GM18520 (cell line): ENCODE data around the gene CDH4.
"Not testable (repeated sequence)": the region's sequence is repeated elsewhere in the genome, so short reads cannot be mapped to it uniquely, and the experiment has no call there.

Experiments used
- ATAC-seq: cut with Tn5 transposase; IDR thresholded peaks from one replicate; pipeline ENCODE4 v1.9.1; 2021; ENCODE audit not compliant: unreplicated experiment

Gene CDH4

DNA sequence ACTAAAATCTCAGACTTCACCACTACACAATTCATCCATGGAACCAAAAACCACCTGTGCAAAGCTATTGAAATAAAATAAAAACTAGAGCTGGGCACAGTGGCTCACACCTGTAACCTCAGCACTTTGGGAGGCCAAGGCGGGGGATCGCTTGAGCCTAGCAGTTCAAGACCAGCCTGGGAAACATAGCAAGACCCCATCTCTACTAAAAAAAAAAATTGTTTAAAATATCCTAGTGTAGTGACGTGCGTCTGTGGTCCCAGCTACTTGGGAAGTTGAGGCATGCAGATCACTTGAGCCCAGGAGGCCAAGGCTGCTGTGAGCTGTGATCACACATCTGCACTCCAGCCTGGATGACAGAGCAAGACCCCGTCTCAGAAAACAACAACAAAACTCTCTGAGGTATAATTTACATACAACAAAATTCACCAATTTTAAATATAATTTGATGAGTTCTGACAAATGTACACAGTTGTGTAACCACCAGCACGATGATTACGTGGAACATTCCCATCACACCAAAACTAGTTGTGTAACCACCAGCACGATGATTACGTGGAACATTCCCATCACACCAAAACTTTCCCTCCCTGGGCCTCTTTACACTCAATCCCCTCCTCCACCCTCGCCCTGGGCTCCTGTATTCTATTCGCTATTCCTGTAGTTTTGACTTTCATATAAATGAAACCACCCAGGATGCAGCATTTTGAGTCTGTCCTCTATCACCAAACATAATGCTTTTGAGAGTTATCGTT is 706.1 kb downstream of the CDH4 start:
- ATAC-seq, result no peak

DNA sequence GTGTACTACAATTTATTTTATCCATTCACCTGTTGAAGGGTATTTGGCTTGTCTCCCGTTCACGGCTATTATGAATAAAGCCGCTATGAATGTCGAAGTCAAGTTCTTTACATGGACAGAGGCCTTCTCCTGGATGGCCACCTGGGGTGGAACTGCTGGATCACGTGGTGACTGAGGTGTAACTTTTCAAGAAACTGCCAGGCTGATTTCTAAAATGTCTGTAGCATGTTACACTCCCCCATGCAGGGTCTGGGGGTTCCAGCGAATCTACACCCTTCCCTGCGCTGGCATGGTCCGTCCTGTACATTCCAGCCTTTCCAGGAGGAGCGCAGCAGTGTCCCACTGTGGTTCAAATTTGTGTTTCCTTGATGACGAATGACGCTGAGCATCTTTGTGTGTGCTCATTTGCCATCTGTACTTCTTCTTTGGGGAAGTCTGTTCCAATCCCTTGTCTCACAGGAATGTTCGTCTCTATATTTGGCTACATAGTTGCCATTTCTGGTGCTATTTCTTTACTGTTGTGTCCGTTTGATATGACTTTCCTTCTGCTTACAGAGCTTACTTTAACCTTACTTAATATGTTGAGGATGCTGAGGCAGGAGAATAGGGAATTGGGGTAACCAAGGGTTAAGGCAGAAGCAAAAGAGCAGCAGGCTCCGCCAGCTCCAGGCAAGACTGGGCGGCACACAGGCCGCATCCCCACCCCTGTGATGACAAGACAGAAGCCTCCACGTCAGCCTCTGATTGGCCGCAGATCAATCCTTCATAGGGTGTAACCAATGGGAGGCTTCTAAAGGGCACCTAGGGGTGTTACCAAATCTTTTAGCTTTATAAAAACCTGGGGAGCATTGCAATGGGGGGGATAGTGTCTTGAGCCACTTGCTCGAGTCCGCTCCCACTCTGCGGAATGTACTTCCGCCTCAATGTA is 707.0 kb downstream of the CDH4 start:
- ATAC-seq, result no peak

DNA sequence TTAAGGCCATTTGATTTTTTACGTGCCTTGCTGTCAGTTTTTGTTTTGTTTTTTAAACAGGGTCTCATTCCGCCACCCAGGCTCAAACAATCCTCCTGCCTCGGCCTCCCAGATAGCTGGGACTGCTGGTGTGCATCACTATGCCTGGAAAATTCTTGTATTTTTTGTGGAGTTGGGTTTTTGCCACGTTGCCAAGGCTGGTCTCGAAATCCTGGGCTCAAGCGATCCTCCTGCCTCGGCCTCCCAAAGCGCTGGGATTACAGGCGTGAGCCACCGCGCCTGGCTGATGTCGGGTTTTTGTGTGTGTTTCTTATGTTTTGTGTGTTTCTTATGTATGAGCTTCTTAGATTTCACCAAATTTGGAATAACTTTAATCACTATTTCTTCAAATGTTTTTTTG is 708.8 kb downstream of the CDH4 start:
- no peak for ATAC-seq

DNA sequence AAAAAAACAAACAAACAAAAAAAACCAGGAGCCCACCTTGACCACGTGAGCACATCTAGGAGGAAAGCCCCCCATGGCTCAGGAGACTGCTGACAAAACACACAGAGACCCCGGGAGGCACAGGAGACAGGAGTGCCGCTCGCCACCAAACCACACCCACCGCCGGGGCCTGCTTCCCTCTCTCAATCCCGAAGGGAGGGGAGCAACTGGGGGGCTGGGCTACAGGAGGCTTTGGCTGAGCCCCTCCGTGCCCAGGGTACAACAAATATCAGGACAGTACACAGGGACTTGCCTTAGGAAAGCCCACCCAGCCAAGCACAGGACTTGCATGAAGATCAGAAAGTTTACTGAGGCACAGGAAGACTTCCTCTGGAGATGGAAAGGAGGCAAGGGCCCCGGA is 711.1 kb downstream of the CDH4 start:
- ATAC-seq, result no peak

DNA sequence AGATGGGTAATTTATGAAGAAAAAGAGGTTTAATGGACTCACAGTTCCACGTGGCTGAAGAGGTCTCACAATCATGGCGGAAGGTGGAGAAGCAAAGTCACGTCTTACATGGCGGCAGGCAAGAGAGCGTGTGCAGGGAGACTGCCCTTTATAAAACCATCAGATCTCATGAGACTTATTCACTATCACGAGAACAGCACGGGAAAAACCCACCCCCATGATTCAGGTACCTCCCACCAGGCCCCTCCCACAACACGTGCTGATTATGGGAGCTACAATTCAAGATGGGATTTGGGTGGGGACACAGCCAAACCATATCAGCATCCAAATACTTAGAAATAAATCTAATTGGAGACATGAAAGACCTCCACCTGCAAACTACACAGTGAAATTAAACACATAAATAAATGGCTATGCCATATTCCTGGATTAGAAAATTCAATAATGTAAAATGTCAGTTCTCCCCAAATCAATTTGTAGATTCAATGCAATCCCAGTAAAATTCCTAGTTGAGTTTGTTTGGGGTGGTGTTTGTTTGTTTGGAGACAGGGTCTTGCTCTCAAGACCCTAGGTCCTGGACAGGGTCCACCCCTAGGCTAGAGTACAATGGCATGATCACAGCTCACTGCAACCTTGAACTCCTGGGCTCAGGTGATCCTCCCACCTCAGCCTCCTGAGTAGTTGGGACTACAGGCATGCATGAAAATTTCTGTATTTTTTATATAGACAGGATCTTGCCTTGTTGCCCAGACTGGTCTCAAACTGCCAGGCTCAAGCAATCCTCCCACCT is 712.0 kb downstream of the CDH4 start:
- no peak for ATAC-seq

DNA sequence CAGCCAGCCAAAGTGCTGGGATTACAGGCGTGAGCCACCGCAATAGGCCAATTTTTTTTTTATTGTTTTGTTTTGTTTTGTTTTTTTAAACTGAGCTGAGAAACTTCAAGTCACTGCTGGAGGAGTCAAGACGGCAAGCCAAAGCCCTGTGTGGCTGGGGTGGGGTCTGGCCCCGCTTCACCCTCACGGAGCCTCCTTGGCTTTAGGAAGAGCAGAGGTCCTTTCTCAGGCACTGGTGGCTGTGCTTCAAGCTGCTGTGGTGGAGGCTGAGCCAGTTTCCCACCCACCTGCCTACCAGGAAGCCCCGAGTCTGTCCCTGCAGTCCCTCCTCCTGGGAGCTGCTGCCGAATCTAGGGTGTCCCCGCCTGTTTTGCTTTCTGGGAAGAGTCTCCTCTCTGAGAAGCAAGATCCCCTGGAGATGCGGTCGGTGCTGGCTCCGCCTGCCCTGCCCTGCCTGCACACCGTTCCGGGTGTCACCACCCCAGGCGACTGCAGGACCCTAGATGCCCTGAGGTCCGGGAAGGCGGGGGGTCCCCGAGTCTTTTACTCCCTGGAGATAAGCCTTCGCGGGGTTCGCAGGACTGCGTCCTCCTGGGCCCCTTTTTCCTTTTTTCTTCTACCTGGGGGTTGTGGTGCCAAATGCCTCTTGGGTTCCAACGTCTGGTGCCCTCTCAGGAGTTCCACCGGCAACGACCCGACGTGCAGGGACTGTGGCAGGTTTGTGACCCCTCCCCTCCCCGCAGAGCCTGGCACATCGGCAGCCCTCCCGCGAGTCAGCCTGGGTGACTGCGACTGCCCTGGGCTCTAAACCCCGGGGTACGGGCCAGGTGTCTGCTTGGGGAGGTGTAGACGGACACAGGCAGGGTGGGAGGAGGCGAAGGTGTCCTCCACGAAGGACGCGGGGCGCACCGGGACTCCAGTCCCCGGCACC is 712.9 kb downstream of the CDH4 start:
- ATAC-seq, result no peak

DNA sequence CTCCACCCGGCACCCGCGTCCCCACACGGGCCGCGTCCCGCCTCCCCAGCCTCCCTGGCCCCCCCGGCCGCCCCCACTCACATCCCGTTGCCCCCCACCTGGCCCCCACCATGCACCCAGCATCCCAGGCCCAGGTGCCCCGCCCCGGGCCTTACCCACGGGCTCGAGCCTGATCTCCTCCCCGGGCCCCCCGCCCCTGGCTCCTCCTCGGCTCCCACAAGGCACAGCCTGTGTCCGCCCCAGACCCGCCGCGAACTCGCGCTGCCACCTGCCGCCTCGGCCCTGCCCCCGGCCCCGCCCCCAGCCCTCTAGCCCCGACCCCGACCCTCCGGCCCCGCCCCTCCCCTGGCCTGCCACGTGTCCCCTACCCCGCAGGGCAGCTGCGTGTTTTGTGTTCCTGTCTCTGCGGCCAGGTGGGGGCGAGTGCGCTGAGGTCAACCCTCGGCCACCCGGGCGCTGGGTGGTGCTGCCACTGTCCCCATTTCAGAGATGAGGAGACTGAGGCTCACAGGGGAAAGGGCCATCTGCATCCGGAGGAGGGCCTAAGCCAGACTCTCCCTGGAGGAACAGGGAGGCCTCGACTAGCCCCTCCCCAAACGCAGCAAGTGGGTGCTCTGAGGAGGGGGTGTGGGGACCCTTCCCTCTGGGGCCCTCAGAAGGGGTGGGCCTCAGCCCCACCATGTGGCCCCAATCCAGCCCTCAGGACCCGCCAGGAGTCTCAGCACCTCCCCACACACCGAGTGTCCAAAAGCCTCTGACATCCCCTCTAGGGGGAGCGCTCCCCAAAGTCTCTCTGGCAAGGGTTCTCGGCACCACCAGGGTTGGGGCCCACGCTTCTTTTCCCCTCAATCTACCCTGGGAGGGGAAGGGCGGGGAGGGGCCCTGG is 713.8 kb downstream of the CDH4 start:
- no peak for ATAC-seq

DNA sequence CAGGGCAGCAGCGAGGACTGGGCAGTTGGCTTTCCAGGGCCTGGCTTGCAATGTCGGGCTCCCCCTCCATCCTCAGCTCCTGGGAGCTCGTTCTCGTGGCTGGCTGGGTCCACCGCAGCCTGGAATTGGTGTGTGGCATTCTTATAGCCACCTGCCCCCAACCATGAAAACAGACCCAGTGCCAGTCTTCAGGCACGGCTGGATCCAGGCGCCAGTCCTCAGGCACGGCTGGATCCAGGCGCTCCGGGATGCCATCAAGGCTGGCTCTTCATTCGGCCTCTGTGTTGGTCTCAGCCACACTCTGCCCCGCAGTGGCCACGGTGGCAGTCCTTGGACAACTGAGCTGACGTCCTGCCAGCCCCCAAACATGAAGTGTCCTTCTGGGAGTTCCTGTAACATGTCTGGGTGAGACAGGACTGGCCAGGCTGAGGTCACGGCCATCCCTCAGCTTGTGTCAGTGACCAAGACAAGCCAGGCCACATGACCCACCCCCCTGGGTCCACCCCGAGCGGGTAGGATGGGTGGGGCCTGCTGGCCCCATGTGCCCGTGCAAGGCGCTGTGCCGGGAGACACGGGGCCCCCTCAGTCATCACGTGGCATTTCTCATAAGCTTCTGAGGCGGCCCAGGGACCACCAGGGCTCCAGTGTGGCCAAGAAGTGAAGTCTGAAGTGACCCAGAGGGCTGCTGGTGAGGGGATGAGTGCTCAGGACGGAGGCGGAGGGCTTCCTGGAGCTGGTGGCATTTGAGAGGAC is 714.6 kb downstream of the CDH4 start:
- no peak for ATAC-seq

DNA sequence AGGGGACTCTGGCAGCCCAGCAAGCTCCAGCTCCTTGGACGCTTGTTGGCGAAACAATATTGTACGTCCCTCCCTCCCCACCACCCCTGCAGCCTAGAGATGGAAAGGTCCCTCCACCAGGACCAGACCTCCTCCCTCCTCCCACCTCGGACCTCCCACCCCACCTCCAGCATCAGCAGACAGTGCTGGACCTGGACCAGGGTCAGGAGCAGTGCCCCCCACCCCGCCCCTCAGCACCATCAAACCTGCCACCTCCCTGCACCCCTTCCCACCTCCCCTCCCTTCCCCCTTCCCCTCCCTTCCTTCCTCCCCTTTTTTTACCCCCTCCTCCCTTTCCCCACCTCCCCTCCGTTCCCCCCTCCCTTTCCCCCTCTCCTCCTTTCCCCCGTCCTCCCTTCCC is 715.2 kb downstream of the CDH4 start:
- ATAC-seq, result no peak

DNA sequence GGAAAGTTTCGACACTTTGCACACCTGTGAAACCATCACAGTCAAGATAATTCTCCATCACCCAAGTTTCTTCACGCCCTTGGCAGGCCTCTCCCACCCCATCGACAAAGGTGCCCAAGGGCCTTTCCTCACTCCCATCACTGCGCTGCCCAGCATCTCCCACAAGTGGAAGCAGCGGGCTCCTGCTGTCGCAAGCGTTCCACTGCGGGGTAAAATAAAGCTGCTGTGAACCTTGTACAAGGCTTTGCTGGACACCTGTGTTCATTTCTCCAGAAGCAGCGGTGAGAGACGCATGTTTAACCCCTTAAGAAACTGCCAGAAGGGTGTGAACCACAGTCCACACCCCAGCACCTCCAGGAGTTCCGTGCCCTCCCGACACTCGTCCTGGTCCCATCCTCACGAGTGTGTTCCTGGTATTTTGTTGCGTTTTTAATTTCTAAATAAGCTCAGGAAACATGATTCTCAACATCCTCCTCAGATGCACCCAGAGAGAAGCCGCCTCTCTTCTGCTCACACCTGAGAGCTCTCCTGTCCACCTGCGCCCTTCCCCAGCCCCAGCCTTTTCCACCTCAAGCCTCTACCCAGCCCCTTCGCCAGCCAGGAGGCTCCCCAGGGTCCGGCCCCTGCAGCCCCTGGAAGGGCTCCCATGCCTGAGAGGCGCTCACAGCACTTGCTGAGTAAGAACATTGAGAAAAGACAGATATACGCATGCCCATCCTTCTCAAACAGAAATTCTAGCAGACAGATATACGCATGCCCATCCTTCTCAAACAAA is 716.2 kb downstream of the CDH4 start:
- no peak for ATAC-seq

DNA sequence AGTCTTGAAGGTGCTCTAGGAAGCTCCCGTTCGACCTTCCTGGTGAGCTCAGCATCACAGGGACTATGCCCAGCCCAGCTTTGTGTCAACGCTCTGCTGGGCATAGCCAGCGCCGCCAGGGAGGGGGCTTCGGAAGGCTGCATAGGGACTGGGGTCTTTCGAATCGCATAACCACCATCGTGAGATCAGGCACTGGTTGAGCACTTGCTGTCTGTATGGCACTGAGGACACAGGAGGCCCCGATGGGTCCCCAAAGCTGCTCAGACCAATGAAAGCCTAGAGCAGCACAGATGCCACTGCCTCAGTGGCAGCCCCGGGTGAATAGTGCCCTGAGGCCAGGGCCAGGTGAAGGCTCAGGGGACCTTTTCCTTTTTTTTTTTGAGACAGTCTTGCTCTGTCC is 716.9 kb downstream of the CDH4 start:
- no peak for ATAC-seq

DNA sequence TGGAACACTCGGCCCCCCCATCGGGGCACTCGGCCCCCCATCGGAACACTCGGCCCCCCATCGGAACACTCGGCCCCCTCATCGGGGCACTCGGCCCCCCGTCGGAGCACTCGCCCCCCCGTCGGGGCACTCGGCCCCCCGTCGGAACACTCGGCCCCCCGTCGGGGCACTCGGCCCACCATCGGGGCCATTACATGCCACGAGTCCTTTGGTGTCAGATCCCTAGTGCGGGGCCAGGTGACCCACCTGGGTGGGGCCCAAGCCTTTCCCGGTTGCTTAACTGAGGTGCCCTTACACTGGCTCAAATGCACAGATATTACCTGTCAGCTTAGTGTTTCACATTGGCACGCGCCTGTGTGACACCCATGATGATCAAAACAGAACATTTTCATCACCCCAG is 717.7 kb downstream of the CDH4 start:
- no peak for ATAC-seq

DNA sequence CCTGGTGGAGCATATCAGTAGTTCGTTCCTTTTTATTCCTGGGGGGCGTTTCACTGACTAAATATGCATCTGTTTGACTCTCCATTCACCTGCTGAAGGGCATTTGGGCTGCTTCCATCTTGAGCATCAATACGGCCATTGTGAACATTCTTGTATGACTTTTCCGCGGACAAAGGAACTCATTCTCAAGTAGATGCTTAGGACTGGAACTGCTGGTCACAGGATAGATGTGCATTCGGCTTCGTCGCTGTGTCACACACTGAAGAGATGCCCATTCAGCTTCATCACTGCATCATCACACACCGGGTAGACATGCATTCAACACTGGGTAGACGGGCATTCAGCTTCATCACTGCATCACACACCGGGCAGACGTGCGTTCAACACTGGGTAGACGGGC is 718.3 kb downstream of the CDH4 start:
- no peak for ATAC-seq

DNA sequence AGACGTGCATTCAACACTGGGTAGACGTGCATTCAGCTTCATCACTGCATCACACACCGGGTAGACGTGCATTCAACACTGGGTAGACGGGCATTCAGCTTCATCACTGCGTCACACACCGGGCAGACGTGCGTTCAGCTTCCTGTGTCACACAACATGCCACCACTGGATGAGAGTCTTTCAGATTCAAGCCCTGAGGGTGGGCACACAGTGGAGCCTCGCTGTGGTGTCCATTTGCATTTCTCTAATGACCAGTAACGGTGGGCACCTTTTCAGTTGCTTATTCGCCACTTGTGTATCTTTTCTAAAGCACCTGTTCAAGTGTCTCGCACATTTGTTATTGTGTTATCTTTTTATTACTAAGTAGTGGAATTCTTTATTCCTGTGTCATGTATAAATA is 719.5 kb downstream of the CDH4 start:
- ATAC-seq, result not testable (repeated sequence)

DNA sequence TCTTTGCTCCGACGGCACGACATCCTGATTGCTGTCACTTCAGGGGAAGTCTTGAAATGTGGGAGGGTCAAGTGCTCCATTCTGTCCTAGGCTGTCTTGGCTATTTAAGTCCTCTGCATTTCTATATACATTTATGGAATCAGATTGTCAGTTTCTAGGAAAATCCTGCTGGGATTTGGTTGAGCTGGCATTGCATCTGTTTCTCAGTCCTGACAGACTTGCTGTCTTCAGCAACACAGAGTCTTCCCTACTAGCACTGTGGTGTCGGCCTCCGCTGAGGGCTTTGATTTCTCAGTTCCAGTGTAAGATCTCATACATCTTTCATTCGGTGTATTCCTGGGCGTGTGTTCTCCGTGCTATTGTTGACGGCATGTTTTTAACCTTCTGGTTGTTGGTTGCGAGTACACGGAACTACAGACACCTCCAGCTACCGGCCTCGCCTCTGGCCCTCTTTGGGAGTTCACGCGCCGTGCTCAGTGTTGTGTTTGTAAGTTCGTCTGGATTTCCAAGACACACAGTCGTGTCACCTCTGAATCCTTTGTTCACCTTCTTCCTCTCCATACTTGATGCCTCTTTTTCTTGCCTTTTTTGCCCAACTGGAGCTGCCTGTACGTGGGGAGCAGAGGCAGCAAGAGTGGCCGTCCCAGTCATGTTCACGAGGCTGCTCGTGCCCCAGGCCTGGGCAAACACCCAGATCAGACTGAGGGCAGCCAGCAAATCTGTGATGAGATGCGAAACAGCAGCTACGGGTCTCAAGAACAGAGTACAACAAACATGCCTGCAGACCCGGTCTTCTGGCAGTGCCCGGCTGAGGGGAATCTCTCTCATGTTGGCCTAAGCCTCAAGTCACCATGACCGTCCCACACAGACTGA is 720.8 kb downstream of the CDH4 start:
- no peak for ATAC-seq

DNA sequence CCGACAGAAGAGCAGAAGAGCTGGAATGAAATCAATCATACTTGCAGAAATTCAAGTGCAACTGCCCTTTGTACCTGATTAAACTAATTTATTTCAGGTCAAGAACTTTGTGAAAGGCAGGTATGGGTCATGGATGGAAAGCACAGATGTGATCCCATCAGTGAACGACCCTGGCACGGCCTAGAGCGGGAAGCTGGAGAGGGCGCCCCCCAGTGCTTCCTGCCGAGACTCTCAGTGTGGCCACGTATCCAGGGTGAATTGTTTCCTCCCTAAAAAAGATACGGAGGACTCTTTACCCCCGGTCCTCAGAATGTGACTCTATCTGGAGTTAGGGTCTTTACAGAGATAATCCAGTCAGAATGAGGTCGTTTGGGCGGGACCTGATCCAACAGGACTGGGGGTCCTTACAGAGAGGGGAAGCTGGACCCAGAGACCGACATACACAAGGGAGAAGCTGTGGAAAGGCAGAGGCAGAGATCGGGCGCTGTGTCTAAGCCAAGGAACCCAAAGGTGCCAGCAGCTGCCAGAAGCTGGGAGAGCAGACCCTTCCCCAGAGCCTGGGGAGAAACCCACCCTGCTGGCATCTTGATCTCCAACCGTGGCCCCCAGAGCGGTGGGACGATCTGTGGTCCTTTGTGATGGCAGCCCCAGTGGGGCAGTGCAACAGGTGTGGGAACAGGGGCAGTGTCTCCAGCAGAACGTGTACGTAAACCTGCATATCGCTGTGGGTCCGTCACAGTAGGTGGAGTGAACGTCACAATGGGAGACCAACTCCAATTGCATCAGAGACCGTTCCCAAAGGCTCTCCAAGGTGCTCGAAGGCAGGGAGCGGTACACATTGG is 721.7 kb downstream of the CDH4 start:
- ATAC-seq, result no peak
